KOPT-K1 (cell line): ENCODE results near the gene ZBTB46.

Experiments
- H3K27ac ChIP-seq: fragments of 200-600 bp; sonication (generic); 2 replicates; pipeline ENCODE4 v1.5.1; 2016; ENCODE audit warnings: antibody characterized with exemption, mild to moderate bottlenecking, low read depth, low read length; ENCODE audit not compliant: poor library complexity, severe bottlenecking
- H3K36me3 ChIP-seq: fragments of 200-600 bp; sonication (generic); 2 replicates; pipeline ENCODE4 v1.5.1; 2017; ENCODE audit warnings: antibody characterized with exemption, mild to moderate bottlenecking, low read length, moderate library complexity; ENCODE audit not compliant: insufficient read depth
- H3K9me3 ChIP-seq: fragments of 200-600 bp; sonication (generic); 2 replicates; pipeline ENCODE4 v1.5.1; 2017; ENCODE audit warnings: antibody characterized with exemption, low read length, mild to moderate bottlenecking; ENCODE audit not compliant: insufficient read depth, poor library complexity, severe bottlenecking

The ZBTB46 gene

GRCh38 chr20:63850689-63851547, 19.9 kb upstream of the ZBTB46 start:
- no peaks in the 10 kb centered on the region for H3K36me3 ChIP-seq

GRCh38 chr20:63848003-63848911, 17.2 kb upstream of the ZBTB46 start:
- no peaks in the 10 kb centered on the region for H3K36me3 ChIP-seq
- H3K9me3 ChIP-seq, result no peaks in the 10 kb centered on the region
- H3K27ac ChIP-seq, result no peak overlapping the region

More at GRCh38 chr20:63850689-63851547, 19.9 kb upstream of the ZBTB46 start:
- Histone ChIP-seq H3K9me3 (no peaks in the 10 kb centered on the region), H3K27ac (no peak overlapping the region)

GRCh38 chr20:63847237-63848002, 16.4 kb upstream of the ZBTB46 start:
- H3K9me3 ChIP-seq, result no peaks in the 10 kb centered on the region
- no peak overlapping the region for H3K27ac ChIP-seq
- H3K36me3 ChIP-seq, result no peaks in the 10 kb centered on the region

- Histone ChIP-seq H3K36me3 (no peaks in the 10 kb centered on the region), H3K9me3 (no peaks in the 10 kb centered on the region), H3K27ac (no peak overlapping the region)
Observed at GRCh38 chr20:63846888-63847236, 15.8 kb upstream of the ZBTB46 start.

- no peaks in the 10 kb centered on the region for H3K36me3 ChIP-seq
- no peak overlapping the region for H3K27ac ChIP-seq
- no peaks in the 10 kb centered on the region for H3K9me3 ChIP-seq
Observed at GRCh38 chr20:63846128-63846771, 15.2 kb upstream of the ZBTB46 start.

- H3K9me3 ChIP-seq, result no peaks in the 10 kb centered on the region
- H3K36me3 ChIP-seq, result no peaks in the 10 kb centered on the region
- no peak overlapping the region for H3K27ac ChIP-seq
Observed at GRCh38 chr20:63844511-63844991, 13.5 kb upstream of the ZBTB46 start.

- H3K9me3 ChIP-seq, result no peaks in the 10 kb centered on the region
- no peaks in the 10 kb centered on the region for H3K36me3 ChIP-seq
- H3K27ac ChIP-seq, result no peak overlapping the region
Observed at GRCh38 chr20:63843778-63844177, 12.7 kb upstream of the ZBTB46 start.

- Histone ChIP-seq H3K9me3 (no peaks in the 10 kb centered on the region), H3K27ac (no peak overlapping the region), H3K36me3 (no peaks in the 10 kb centered on the region)
Observed at GRCh38 chr20:63843222-63843621, 12.2 kb upstream of the ZBTB46 start.

GRCh38 chr20:63842258-63842657, 11.2 kb upstream of the ZBTB46 start:
- Histone ChIP-seq H3K9me3 (no peaks in the 10 kb centered on the region), H3K27ac (no peak overlapping the region), H3K36me3 (no peaks in the 10 kb centered on the region)

GRCh38 chr20:63840405-63840828, 9.4 kb upstream of the ZBTB46 start:
- Histone ChIP-seq H3K36me3 (no peaks in the 10 kb centered on the region), H3K9me3 (no peaks in the 10 kb centered on the region), H3K27ac (no peak overlapping the region)

- Histone ChIP-seq H3K27ac (no peak overlapping the region), H3K36me3 (no peaks in the 10 kb centered on the region), H3K9me3 (no peaks in the 10 kb centered on the region)
Observed at GRCh38 chr20:63839620-63840019, 8.6 kb upstream of the ZBTB46 start.

GRCh38 chr20:63837479-63837878, 6.4 kb upstream of the ZBTB46 start:
- Histone ChIP-seq H3K36me3 (no peaks in the 10 kb centered on the region), H3K9me3 (no peaks in the 10 kb centered on the region), H3K27ac (no peak overlapping the region)

- Histone ChIP-seq H3K27ac (no peak overlapping the region), H3K36me3 (no peaks in the 10 kb centered on the region), H3K9me3 (no peaks in the 10 kb centered on the region)
Observed at GRCh38 chr20:63836458-63837344, 5.6 kb upstream of the ZBTB46 start.
